ENCODE results near the gene EGLN2.
"Not testable (repeated sequence)": the region's sequence is repeated elsewhere in the genome, so short reads cannot be mapped to it uniquely, and the experiment has no call there.

The EGLN2 gene

GRCh38 chr19:40781140-40781539 lies 17.9 kb upstream of the EGLN2 start:
- peaks cover under 1 to 14% (median 3%) of the 10 kb centered on the region in 4 experiments for H3K36me3 ChIP-seq (ENCODE audit: control insufficient read depth in 4 of 4, insufficient read depth in 4 of 4, low read length in 3 of 4)
- H3K4me1 ChIP-seq (ENCODE audit: control extremely low read depth in 1 of 4, control insufficient read depth in 4 of 4, insufficient read depth in 4 of 4, low read length in 3 of 4): peaks cover 6 to 22% (median 18%) of the 10 kb centered on the region in 4 experiments
- no peak overlapping the region for H3K27ac ChIP-seq (ENCODE audit: insufficient read depth in 1 of 2, low read depth in 1 of 2, low read length in 2 of 2, poor library complexity in 1 of 2, severe bottlenecking in 2 of 2)
- DNase-seq: no peak
- 100% methylated on average over 4 of the region's 7 CpGs for whole genome bisulfite sequencing (ENCODE audit: insufficient coverage)
- no peaks in the 10 kb centered on the region for H3K9me3 ChIP-seq (ENCODE audit: control extremely low read depth in 1 of 5, control insufficient read depth in 4 of 5, insufficient read depth in 2 of 5, low read depth in 1 of 5, low read length in 4 of 5)
- H3K4me3 ChIP-seq (ENCODE audit: control insufficient read depth in 1 of 7, extremely low read depth in 1 of 7, insufficient read depth in 4 of 7, low read depth in 2 of 7, low read length in 6 of 7): no peak overlapping the region
- H3K27me3 ChIP-seq (replicated peaks in 2 of 5; ENCODE audit: control insufficient read depth in 4 of 5, insufficient read depth in 5 of 5, low read length in 4 of 5): no peaks in the 10 kb centered on the region
- ChIA-PET CTCF (interaction anchor here (0.7 kb wide), 1 partner anchor 15 kb away, joined by 3 read pairs; no protein-coding TSS in a partner anchor), POLR2A (no interaction called here)

- POLR2A ChIA-PET: no interaction called here
- 96% methylated on average over 8 of the region's 14 CpGs for WGBS (ENCODE audit: insufficient coverage)
These were observed 15.3 kb upstream of the EGLN2 start for GRCh38 chr19:40783711-40784110.

GRCh38 chr19:40784146-40784545 lies 14.8 kb upstream of the EGLN2 start:
- POLR2A ChIA-PET; H3K4me3 ChIP-seq (ENCODE audit: control insufficient read depth in 1 of 7, extremely low read depth in 1 of 7, insufficient read depth in 4 of 7, low read depth in 2 of 7, low read length in 6 of 7); H3K9me3 ChIP-seq (ENCODE audit: control extremely low read depth in 1 of 5, control insufficient read depth in 4 of 5, insufficient read depth in 2 of 5, low read depth in 1 of 5, low read length in 4 of 5); H3K27me3 ChIP-seq (replicated peaks in 2 of 5; ENCODE audit: control insufficient read depth in 4 of 5, insufficient read depth in 5 of 5, low read length in 4 of 5); H3K27ac ChIP-seq (ENCODE audit: insufficient read depth in 1 of 2, low read depth in 1 of 2, low read length in 2 of 2, poor library complexity in 1 of 2, severe bottlenecking in 2 of 2); DNase-seq; H3K4me1 ChIP-seq (ENCODE audit: control extremely low read depth in 1 of 4, control insufficient read depth in 4 of 4, insufficient read depth in 4 of 4, low read length in 3 of 4): not testable (repeated sequence)
- CTCF ChIA-PET: interaction anchor here (0.6 kb wide), 1 partner anchor 17 kb away, joined by 3 read pairs; no protein-coding TSS in a partner anchor
- H3K36me3 ChIP-seq (ENCODE audit: control insufficient read depth in 4 of 4, insufficient read depth in 4 of 4, low read length in 3 of 4): peaks cover 4 to 24% (median 11%) of the 10 kb centered on the region in 4 experiments
- 100% methylated on average over 1 of the region's 2 CpGs for WGBS (ENCODE audit: insufficient coverage)

More at GRCh38 chr19:40783711-40784110, 15.3 kb upstream of the EGLN2 start:
- peaks cover 4 to 24% (median 11%) of the 10 kb centered on the region in 4 experiments for H3K36me3 ChIP-seq (ENCODE audit: control insufficient read depth in 4 of 4, insufficient read depth in 4 of 4, low read length in 3 of 4)
- peaks cover 0 to 6% (median 6%) of the 10 kb centered on the region in 4 experiments for H3K4me1 ChIP-seq (ENCODE audit: control extremely low read depth in 1 of 4, control insufficient read depth in 4 of 4, insufficient read depth in 4 of 4, low read length in 3 of 4)
- DNase-seq: no peak
- CTCF ChIA-PET: interaction anchor here (0.6 kb wide), 1 partner anchor 18 kb away, joined by 3 read pairs; no protein-coding TSS in a partner anchor
- H3K4me3 ChIP-seq (ENCODE audit: control insufficient read depth in 1 of 7, extremely low read depth in 1 of 7, insufficient read depth in 4 of 7, low read depth in 2 of 7, low read length in 6 of 7): no peak overlapping the region
- no peaks in the 10 kb centered on the region for H3K27me3 ChIP-seq (replicated peaks in 2 of 5; ENCODE audit: control insufficient read depth in 4 of 5, insufficient read depth in 5 of 5, low read length in 4 of 5)
- H3K9me3 ChIP-seq (ENCODE audit: control extremely low read depth in 1 of 5, control insufficient read depth in 4 of 5, insufficient read depth in 2 of 5, low read depth in 1 of 5, low read length in 4 of 5): no peaks in the 10 kb centered on the region
- H3K27ac ChIP-seq (ENCODE audit: insufficient read depth in 1 of 2, low read depth in 1 of 2, low read length in 2 of 2, poor library complexity in 1 of 2, severe bottlenecking in 2 of 2): no peak overlapping the region

GRCh38 chr19:40785526-40785925 lies 13.5 kb upstream of the EGLN2 start:
- POLR2A ChIA-PET: no interaction called here
- H3K36me3 ChIP-seq (ENCODE audit: control insufficient read depth in 4 of 4, insufficient read depth in 4 of 4, low read length in 3 of 4): peaks cover 4 to 27% (median 11%) of the 10 kb centered on the region in 4 experiments

GRCh38 chr19:40786060-40787037 lies 12.6 kb upstream of the EGLN2 start:
- WGBS (ENCODE audit: insufficient coverage): 95% methylated on average over 18 of the region's 25 CpGs
- no peak for DNase-seq
- Histone ChIP-seq H3K4me1 (ENCODE audit: control extremely low read depth in 1 of 4, control insufficient read depth in 4 of 4, insufficient read depth in 4 of 4, low read length in 3 of 4) (no peaks in the 10 kb centered on the region), H3K27me3 (replicated peaks in 2 of 5; ENCODE audit: control insufficient read depth in 4 of 5, insufficient read depth in 5 of 5, low read length in 4 of 5) (no peaks in the 10 kb centered on the region), H3K27ac (ENCODE audit: insufficient read depth in 1 of 2, low read depth in 1 of 2, low read length in 2 of 2, poor library complexity in 1 of 2, severe bottlenecking in 2 of 2) (no peak overlapping the region), H3K36me3 (ENCODE audit: control insufficient read depth in 4 of 4, insufficient read depth in 4 of 4, low read length in 3 of 4) (peaks cover 4 to 27% (median 14%) of the 10 kb centered on the region in 4 experiments), H3K4me3 (ENCODE audit: control insufficient read depth in 1 of 7, extremely low read depth in 1 of 7, insufficient read depth in 4 of 7, low read depth in 2 of 7, low read length in 6 of 7) (no peak overlapping the region), H3K9me3 (ENCODE audit: control extremely low read depth in 1 of 5, control insufficient read depth in 4 of 5, insufficient read depth in 2 of 5, low read depth in 1 of 5, low read length in 4 of 5) (no peaks in the 10 kb centered on the region)
- POLR2A ChIA-PET: interaction anchor here (0.6 kb wide), 1 partner anchor 127 kb away, joined by 3 read pairs; no protein-coding TSS in a partner anchor
- CTCF ChIA-PET: interaction anchor here (0.5 to 2.1 kb wide), 6 partner anchors 9 to 151 kb away, joined by 3 to 5 read pairs (median 3); partner anchors contain the start of gene RAB4B

More at GRCh38 chr19:40785526-40785925, 13.5 kb upstream of the EGLN2 start:
- no peaks in the 10 kb centered on the region for H3K4me1 ChIP-seq (ENCODE audit: control extremely low read depth in 1 of 4, control insufficient read depth in 4 of 4, insufficient read depth in 4 of 4, low read length in 3 of 4)
- no CpG with 5 or more reads among the region's 1 CpG for WGBS (ENCODE audit: insufficient coverage)
- H3K4me3 ChIP-seq (ENCODE audit: control insufficient read depth in 1 of 7, extremely low read depth in 1 of 7, insufficient read depth in 4 of 7, low read depth in 2 of 7, low read length in 6 of 7): no peak overlapping the region
- no peaks in the 10 kb centered on the region for H3K27me3 ChIP-seq (replicated peaks in 2 of 5; ENCODE audit: control insufficient read depth in 4 of 5, insufficient read depth in 5 of 5, low read length in 4 of 5)
- H3K27ac ChIP-seq (ENCODE audit: insufficient read depth in 1 of 2, low read depth in 1 of 2, low read length in 2 of 2, poor library complexity in 1 of 2, severe bottlenecking in 2 of 2): no peak overlapping the region
- CTCF ChIA-PET: no interaction called here
- H3K9me3 ChIP-seq (ENCODE audit: control extremely low read depth in 1 of 5, control insufficient read depth in 4 of 5, insufficient read depth in 2 of 5, low read depth in 1 of 5, low read length in 4 of 5): no peaks in the 10 kb centered on the region
- no peak for DNase-seq

- Histone ChIP-seq H3K27me3 (replicated peaks in 2 of 5; ENCODE audit: control insufficient read depth in 4 of 5, insufficient read depth in 5 of 5, low read length in 4 of 5) (no peaks in the 10 kb centered on the region), H3K36me3 (ENCODE audit: control insufficient read depth in 4 of 4, insufficient read depth in 4 of 4, low read length in 3 of 4) (peaks cover 1 to 21% (median 14%) of the 10 kb centered on the region in 4 experiments), H3K4me1 (ENCODE audit: control extremely low read depth in 1 of 4, control insufficient read depth in 4 of 4, insufficient read depth in 4 of 4, low read length in 3 of 4) (no peaks in the 10 kb centered on the region), H3K4me3 (ENCODE audit: control insufficient read depth in 1 of 7, extremely low read depth in 1 of 7, insufficient read depth in 4 of 7, low read depth in 2 of 7, low read length in 6 of 7) (no peak overlapping the region), H3K9me3 (ENCODE audit: control extremely low read depth in 1 of 5, control insufficient read depth in 4 of 5, insufficient read depth in 2 of 5, low read depth in 1 of 5, low read length in 4 of 5) (no peaks in the 10 kb centered on the region), H3K27ac (ENCODE audit: insufficient read depth in 1 of 2, low read depth in 1 of 2, low read length in 2 of 2, poor library complexity in 1 of 2, severe bottlenecking in 2 of 2) (no peak overlapping the region)
- 100% methylated on average over 7 of the region's 7 CpGs for WGBS (ENCODE audit: insufficient coverage)
- ChIA-PET POLR2A (no interaction called here), CTCF (no interaction called here)
- no peak for DNase-seq
These were observed 7.6 kb upstream of the EGLN2 start for GRCh38 chr19:40791349-40791748.

GRCh38 chr19:40791996-40792395 lies 7.0 kb upstream of the EGLN2 start:
- H3K4me3 ChIP-seq (ENCODE audit: control insufficient read depth in 1 of 7, extremely low read depth in 1 of 7, insufficient read depth in 4 of 7, low read depth in 2 of 7, low read length in 6 of 7): no peak overlapping the region
- ChIA-PET POLR2A (no interaction called here), CTCF (no interaction called here)
- H3K27ac ChIP-seq (ENCODE audit: insufficient read depth in 1 of 2, low read depth in 1 of 2, low read length in 2 of 2, poor library complexity in 1 of 2, severe bottlenecking in 2 of 2): no peak overlapping the region
- WGBS (ENCODE audit: insufficient coverage): 100% methylated on average over 2 of the region's 3 CpGs
- H3K27me3 ChIP-seq (replicated peaks in 2 of 5; ENCODE audit: control insufficient read depth in 4 of 5, insufficient read depth in 5 of 5, low read length in 4 of 5): no peaks in the 10 kb centered on the region
- no peaks in the 10 kb centered on the region for H3K9me3 ChIP-seq (ENCODE audit: control extremely low read depth in 1 of 5, control insufficient read depth in 4 of 5, insufficient read depth in 2 of 5, low read depth in 1 of 5, low read length in 4 of 5)
- H3K36me3 ChIP-seq (ENCODE audit: control insufficient read depth in 4 of 4, insufficient read depth in 4 of 4, low read length in 3 of 4): peaks cover 0 to 18% (median 9%) of the 10 kb centered on the region in 4 experiments
- no peak for DNase-seq
- H3K4me1 ChIP-seq (ENCODE audit: control extremely low read depth in 1 of 4, control insufficient read depth in 4 of 4, insufficient read depth in 4 of 4, low read length in 3 of 4): no peaks in the 10 kb centered on the region

Data from common myeloid progenitor, CD34-positive (primary cell).